Sigmoid colon (tissue), 7 donors: ENCODE measurements around the gene CXCL6. TPM values are rescaled to one million over a fixed set of nuclear protein-coding genes. Genes with fewer than 3 reads are reported as not detected.

Experiments used
- DNase-seq: peaks from one replicate; pipeline ENCODE4 v3.0.0-alpha.2; 2019
- H3K27ac ChIP-seq, 4 donors: fragments of 200-600 bp; sonication (generic); one replicate each; pipeline ENCODE4 v1.5.1; 2016 to 2019; ENCODE audit warnings: mild to moderate bottlenecking in 1 of 4
- H3K27me3 ChIP-seq, 3 donors: fragments of 200-600 bp; sonication (generic); one replicate each; pipeline ENCODE4 v1.5.1; 2019; ENCODE audit warnings: mild to moderate bottlenecking in 1 of 3
- H3K36me3 ChIP-seq, 4 donors: fragments of 200-600 bp; sonication (generic); one replicate each; pipeline ENCODE4 v1.5.1; 2016 to 2019
- H3K4me1 ChIP-seq, 4 donors: fragments of 200-600 bp; sonication (generic); one replicate each; pipeline ENCODE4 v1.5.1; 2017 to 2019
- H3K4me3 ChIP-seq, 4 donors: fragments of 200-600 bp; sonication (generic); one replicate each; pipeline ENCODE4 v1.5.1; 2017 to 2019; ENCODE audit warnings: mild to moderate bottlenecking in 2 of 4, moderate library complexity in 1 of 4
- H3K9me3 ChIP-seq, 4 donors: fragments of 200-600 bp in 3 of 4; sonication (generic) in 3 of 4; one replicate each; pipeline versions ENCODE4 v1.5.1 to v1.6.1; 2013 to 2019
- CTCF ChIP-seq, 4 experiments: fragments of 450-650 bp in 3 of 4; fragments of 200-600 bp in 1 of 4; IDR thresholded peaks; one replicate each; pipeline ENCODE4 v1.5.1; 2016 to 2019; ENCODE audit warnings: antibody characterized with exemption in 4 of 4, mild to moderate bottlenecking in 3 of 4, moderate library complexity in 2 of 4
- EP300 ChIP-seq, 4 donors: sonication (generic); formaldehyde crosslinking; IDR thresholded peaks; one replicate each; pipeline ENCODE4 v1.6.1; 2017; ENCODE audit warnings: antibody characterized with exemption in 4 of 4
- POLR2A ChIP-seq, 2 donors: fragments of 450-650 bp; IDR thresholded peaks; one replicate each; pipeline ENCODE4 v1.6.1; 2016; ENCODE audit warnings: antibody characterized with exemption in 2 of 2, mild to moderate bottlenecking in 2 of 2, moderate library complexity in 2 of 2
- POLR2AphosphoS5 ChIP-seq, 4 donors: sonication (generic); formaldehyde crosslinking; IDR thresholded peaks; one replicate each; pipeline ENCODE4 v1.6.1; 2017; ENCODE audit warnings: antibody characterized with exemption in 4 of 4
- WGBS, 2 donors: extraction: QIAGEN DNeasy Blood & Tissue Kit; methylation state at CpG; one replicate each; pipeline ENCODE4 v1.1.7; 2013; 5-methylcytosine and 5-hydroxymethylcytosine counted together
- intact Hi-C: fragments of 100-400 bp; cut with DNase I; formaldehyde crosslinking; loops from one replicate; pipeline ENCODE4 v1.15.1; 2023
- polyA plus RNA-seq, 3 donors: library from polyadenylated mRNA; stranded (reverse); fragments of 200-250 nt; gene quantifications; one replicate each; pipeline ENCODE4 v1.2.3, GENCODE V29; 2013
- total RNA-seq, 4 donors: library from RNA; depleted of rRNA; stranded (reverse); fragments of >200 nt; gene quantifications; one replicate each; pipeline ENCODE4 v1.1.0, GENCODE V29; 2016
- donor health status: healthy with polysubstance abuse.
- donor health status: Bipolar disorder and iron deficiency.
- donor health status: healthy.

Gene CXCL6
- total and polyA plus RNA-seq, 7 donors: 0.33 to 9.6 (median 0.95) TPM; not detected in 2

- intact Hi-C loops: no loop called here
- no peak overlapping the region for H3K27ac ChIP-seq
- 81 to 92% methylated on average over 6 of the region's 6 CpGs for WGBS, 2 donors
Observed at GRCh38 chr4:73871511-73872310, 35.2 kb downstream of the CXCL6 start.

DNA sequence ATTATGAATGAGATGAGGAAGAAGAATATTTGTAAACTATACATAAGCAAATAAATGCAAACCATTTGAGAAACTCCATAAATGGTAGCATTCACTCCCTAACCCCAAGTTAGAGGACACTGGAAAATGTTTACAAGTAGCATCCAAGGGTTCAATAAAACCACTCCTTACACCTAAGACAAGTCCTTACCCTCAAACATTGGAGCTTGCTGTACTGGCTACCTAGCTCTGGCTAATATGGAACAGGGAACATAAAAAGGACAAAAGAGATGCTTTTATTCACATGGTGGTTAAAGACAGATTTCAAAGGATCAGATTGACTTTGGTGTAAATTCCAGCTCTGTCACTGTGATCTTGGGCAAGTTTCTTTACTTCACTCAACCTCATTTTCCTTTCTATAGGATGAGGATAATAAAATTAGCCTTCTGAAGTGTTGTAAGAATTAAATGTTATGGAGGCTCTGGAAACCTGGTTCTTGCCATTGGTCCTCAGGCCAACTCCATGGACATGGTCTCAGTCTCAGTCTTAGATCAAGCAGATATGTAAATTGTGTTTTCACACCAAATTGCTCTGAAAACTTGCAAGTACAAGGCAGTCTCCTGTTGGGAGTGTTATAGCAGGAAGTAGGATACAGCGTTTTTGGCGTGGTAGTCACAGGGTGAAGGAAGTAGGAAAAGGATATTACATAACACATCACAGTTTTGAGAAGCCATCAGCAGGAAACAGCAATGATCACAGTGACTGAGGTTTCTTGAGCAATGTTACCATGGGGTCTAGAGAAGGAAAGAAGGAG is 36.0 kb downstream of the CXCL6 start:
- DNase-seq: no peak
- Histone ChIP-seq H3K4me1 (peaks cover 0 to 18% (median 9%) of the 10 kb centered on the region in 4 donors), H3K4me3 (no peak overlapping the region), H3K27me3 (peaks cover 0 to 17% (median 0%) of the 10 kb centered on the region in 3 donors), H3K9me3 (no peaks in the 10 kb centered on the region), H3K36me3 (no peaks in the 10 kb centered on the region), H3K27ac (no peak overlapping the region)
- TF ChIP-seq POLR2A (IDR thresholded peaks at IDR 0.05) (no peak), POLR2AphosphoS5 (IDR thresholded peaks at IDR 0.05) (peak in 1 of 4 donors; percentile 22)
- intact Hi-C loops: no loop called here
- 42 to 51% methylated on average over 2 of the region's 2 CpGs for WGBS, 2 donors

More at GRCh38 chr4:73871511-73872310, 35.2 kb downstream of the CXCL6 start:
- peaks cover 0 to 18% (median 9%) of the 10 kb centered on the region in 4 donors for H3K4me1 ChIP-seq
- H3K4me3 ChIP-seq: no peak overlapping the region
- TF ChIP-seq POLR2A (IDR thresholded peaks at IDR 0.05): no peak
- TF ChIP-seq CTCF (IDR thresholded peaks at IDR 0.05): no peak
- TF ChIP-seq EP300 (IDR thresholded peaks at IDR 0.05): no peak
- H3K36me3 ChIP-seq: no peaks in the 10 kb centered on the region
- H3K27me3 ChIP-seq: peaks cover 0 to 17% (median 0%) of the 10 kb centered on the region in 3 donors
- DNase-seq: no peak
- H3K9me3 ChIP-seq: no peaks in the 10 kb centered on the region

DNA sequence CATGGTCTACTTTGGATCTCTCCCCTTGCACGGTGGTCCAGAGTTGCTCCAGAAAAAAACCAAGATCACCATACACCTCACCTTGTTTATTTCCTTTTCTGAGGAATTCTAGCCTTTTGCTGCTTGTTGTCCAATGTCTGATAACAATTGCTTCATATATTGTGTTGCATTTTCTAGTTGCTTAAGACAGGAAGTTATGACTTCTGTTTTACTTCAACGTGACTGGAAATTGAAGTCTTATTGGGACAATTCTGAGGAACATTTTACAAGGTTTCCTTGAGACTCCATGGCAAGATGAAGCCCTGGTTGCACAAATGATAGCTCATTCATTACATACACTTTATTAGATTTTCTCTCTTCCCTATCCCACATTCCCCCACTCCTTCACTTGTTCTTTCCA is 37.9 kb downstream of the CXCL6 start:
- no peak overlapping the region for H3K27ac ChIP-seq
- peaks cover 0 to 5% (median 0%) of the 10 kb centered on the region in 3 donors for H3K27me3 ChIP-seq
- no peaks in the 10 kb centered on the region for H3K9me3 ChIP-seq
- intact Hi-C loops: no loop called here
- H3K4me1 ChIP-seq: peaks cover 0 to 6% (median 4%) of the 10 kb centered on the region in 4 donors
- no peak for TF ChIP-seq CTCF (IDR thresholded peaks at IDR 0.05)
- TF ChIP-seq POLR2AphosphoS5 (IDR thresholded peaks at IDR 0.05): no peak
- no peak for TF ChIP-seq EP300 (IDR thresholded peaks at IDR 0.05)
- no peak for TF ChIP-seq POLR2A (IDR thresholded peaks at IDR 0.05)
- no peak overlapping the region for H3K4me3 ChIP-seq
- no peaks in the 10 kb centered on the region for H3K36me3 ChIP-seq
- DNase-seq: no peak
- 84 to 88% methylated on average over 2 of the region's 2 CpGs for WGBS, 2 donors

DNA sequence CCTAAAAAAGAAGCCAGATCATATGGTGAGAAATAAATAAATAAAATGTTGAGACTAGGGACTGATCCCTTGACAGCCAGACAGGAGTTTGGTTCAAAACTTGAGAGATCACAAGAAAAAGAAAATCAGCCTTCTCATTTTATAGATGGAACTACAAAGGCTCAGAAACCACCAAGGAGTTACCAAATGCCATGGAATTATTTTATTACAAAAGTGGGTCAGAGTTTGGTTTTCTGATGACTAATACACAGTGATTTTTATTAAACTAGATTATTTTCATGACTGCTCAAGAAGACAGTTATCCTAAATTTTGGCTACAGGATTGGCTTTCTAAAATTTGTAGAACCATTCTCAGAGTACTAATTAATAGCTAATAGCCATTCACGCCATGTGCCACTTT is 38.9 kb downstream of the CXCL6 start:
- Histone ChIP-seq H3K27me3 (no peaks in the 10 kb centered on the region), H3K9me3 (no peaks in the 10 kb centered on the region), H3K4me3 (no peak overlapping the region), H3K4me1 (no peaks in the 10 kb centered on the region), H3K36me3 (no peaks in the 10 kb centered on the region), H3K27ac (no peak overlapping the region)
- TF ChIP-seq CTCF (IDR thresholded peaks at IDR 0.05): no peak
- no peak for TF ChIP-seq EP300 (IDR thresholded peaks at IDR 0.05)
- no peak for TF ChIP-seq POLR2A (IDR thresholded peaks at IDR 0.05)
- TF ChIP-seq POLR2AphosphoS5 (IDR thresholded peaks at IDR 0.05): no peak
- intact Hi-C loops: no loop called here
- 86 to 97% methylated on average over 1 of the region's 1 CpG for WGBS, 2 donors
- no peak for DNase-seq

- no peaks in the 10 kb centered on the region for H3K36me3 ChIP-seq
- no peak overlapping the region for H3K4me3 ChIP-seq
- no peak overlapping the region for H3K27ac ChIP-seq
- no peaks in the 10 kb centered on the region for H3K27me3 ChIP-seq
- no peak for DNase-seq
- no peaks in the 10 kb centered on the region for H3K4me1 ChIP-seq
- intact Hi-C loops: no loop called here
- TF ChIP-seq POLR2AphosphoS5 (IDR thresholded peaks at IDR 0.05) (no peak), CTCF (IDR thresholded peaks at IDR 0.05) (no peak), EP300 (IDR thresholded peaks at IDR 0.05) (no peak), POLR2A (IDR thresholded peaks at IDR 0.05) (no peak)
- H3K9me3 ChIP-seq: no peaks in the 10 kb centered on the region
- 69 to 88% methylated on average over 1 of the region's 1 CpG for WGBS, 2 donors
Observed at GRCh38 chr4:73883306-73883705, 46.8 kb downstream of the CXCL6 start.
